Panc1 (cell line): ENCODE data around the gene INPP5E.

ENCODE experiments used
- CTCF ChIP-seq: fragments of 450-650 bp; IDR thresholded peaks from 2 replicates; pipeline ENCODE4 v1.5.1; 2017; ENCODE audit warnings: mild to moderate bottlenecking
- POLR2AphosphoS5 ChIP-seq: IDR thresholded peaks from 2 replicates; pipeline ENCODE4 v1.6.1; 2012; ENCODE audit warnings: mild to moderate bottlenecking, low read depth, low read length, moderate library complexity
- REST ChIP-seq, 2 experiments: IDR thresholded peaks; 2 replicates each; pipeline ENCODE4 v1.6.1; 2011 to 2012; ENCODE audit warnings: low read depth in 2 of 2, control low read depth in 1 of 2, low read length in 1 of 2, mild to moderate bottlenecking in 1 of 2, moderate library complexity in 1 of 2; ENCODE audit not compliant: insufficient read depth in 1 of 2
- TCF7L2 ChIP-seq: IDR thresholded peaks from 2 replicates; pipeline ENCODE4 v1.6.1; 2011; ENCODE audit warnings: mild to moderate bottlenecking, low read depth, low read length, inconsistent platforms

- TF ChIP-seq CTCF (no peak), POLR2AphosphoS5 (no peak), REST (IDR thresholded peaks at IDR 0.05; ENCODE audit: insufficient read depth in 1 of 2, low read depth in 2 of 2, low read length in 1 of 2) (no peak), TCF7L2 (no peak)
Observed at GRCh38 chr9:136462664-136463063, 23.0 kb upstream of the INPP5E start.
